Erythroblast (primary cell): ENCODE measurements around the gene ANKZF1.

Experiments used
- GATA1 ChIP-seq: IDR thresholded peaks from 2 replicates; pipeline ENCODE4 v1.6.1; 2011; ENCODE audit warnings: low read depth, mild to moderate bottlenecking, control low read depth, low read length, moderate library complexity
- POLR2A ChIP-seq: IDR thresholded peaks from 2 replicates; pipeline ENCODE4 v1.6.1; 2011; ENCODE audit warnings: mild to moderate bottlenecking, low read length

GRCh38 chr2:219250049-219250781, 20.6 kb downstream of the ANKZF1 start:
- TF ChIP-seq POLR2A = no peak
- TF ChIP-seq GATA1 = no peak
